Measurements from ENCODE around the gene EFCAB13. TPM values are rescaled to one million over a fixed set of nuclear protein-coding genes. Genes with fewer than 3 reads are reported as not detected.

Gene EFCAB13
- total RNA-seq, 6 experiments from 2014 or later: 0.68 to 7.2 (median 3.2) TPM

DNA sequence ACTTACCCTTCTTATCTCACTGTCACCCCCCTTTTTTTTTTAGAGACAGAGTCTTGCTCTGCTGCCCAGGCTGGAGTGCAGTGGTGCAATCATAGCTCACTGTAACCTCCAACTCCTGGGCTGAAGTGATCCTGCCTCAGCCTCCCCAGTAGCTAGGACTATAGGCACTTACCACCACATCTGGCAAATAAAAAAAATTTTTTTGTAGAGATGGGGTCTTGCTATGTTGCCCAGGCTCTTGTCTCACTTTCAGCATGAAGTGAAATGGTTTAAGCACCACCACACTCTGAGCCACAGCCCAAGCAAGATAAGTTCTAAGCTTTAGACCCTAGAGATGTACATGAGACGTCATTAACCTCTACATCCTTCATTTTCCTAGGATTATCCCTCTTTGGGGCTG lies 34.5 kb upstream of the EFCAB13 start:
- Histone ChIP-seq H3K4me1 (peaks cover 0 to 33% (median 8%) of the 10 kb centered on the region in 4 donors), H3K27me3 (no peaks in the 10 kb centered on the region), H3K27ac (no peak overlapping the region), H3K4me3 (no peak overlapping the region), H3K36me3 (no peaks in the 10 kb centered on the region), H3K9me3 (no peaks in the 10 kb centered on the region)
- ATAC-seq: no peak
- TF ChIP-seq POLR2A (IDR thresholded peaks at IDR 0.05): no peak
- TF ChIP-seq, protein P1, sequence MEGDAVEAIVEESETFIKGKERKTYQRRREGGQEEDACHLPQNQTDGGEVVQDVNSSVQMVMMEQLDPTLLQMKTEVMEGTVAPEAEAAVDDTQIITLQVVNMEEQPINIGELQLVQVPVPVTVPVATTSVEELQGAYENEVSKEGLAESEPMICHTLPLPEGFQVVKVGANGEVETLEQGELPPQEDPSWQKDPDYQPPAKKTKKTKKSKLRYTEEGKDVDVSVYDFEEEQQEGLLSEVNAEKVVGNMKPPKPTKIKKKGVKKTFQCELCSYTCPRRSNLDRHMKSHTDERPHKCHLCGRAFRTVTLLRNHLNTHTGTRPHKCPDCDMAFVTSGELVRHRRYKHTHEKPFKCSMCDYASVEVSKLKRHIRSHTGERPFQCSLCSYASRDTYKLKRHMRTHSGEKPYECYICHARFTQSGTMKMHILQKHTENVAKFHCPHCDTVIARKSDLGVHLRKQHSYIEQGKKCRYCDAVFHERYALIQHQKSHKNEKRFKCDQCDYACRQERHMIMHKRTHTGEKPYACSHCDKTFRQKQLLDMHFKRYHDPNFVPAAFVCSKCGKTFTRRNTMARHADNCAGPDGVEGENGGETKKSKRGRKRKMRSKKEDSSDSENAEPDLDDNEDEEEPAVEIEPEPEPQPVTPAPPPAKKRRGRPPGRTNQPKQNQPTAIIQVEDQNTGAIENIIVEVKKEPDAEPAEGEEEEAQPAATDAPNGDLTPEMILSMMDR (IDR thresholded peaks at IDR 0.05): no peak
- intact Hi-C loops (cut with DNase I): no loop called here
- no peak for DNase-seq
- 100% methylated on average over 1 of the region's 1 CpG for WGBS (ENCODE audit: insufficient coverage, low coverage, low lambda C conversion rate, missing lambda C conversion rate)

DNA sequence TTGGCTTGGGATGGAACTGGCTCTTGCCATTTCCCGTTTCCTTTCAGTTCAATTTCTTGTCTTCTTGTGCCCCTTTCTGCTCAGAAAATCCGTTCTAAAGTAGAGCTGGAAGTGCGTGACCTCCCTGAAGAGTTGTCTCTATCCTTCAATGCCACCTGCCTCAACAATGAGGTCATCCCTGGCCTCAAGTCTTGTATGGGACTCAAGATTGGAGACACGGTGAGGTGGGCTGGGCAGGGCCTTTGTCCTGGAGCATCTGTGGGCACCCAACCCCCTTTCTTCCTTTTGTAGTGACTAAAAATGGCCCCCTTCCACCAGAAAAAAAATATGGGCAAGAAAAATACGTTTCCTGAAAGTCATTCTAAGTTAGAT lies 32.9 kb upstream of the EFCAB13 start:
- DNase-seq (no peak), ATAC-seq (no peak)
- Histone ChIP-seq H3K27ac (peak overlapping the region in 1 of 3 donors; percentile 40), H3K36me3 (no peaks in the 10 kb centered on the region), H3K27me3 (no peaks in the 10 kb centered on the region), H3K9me3 (no peaks in the 10 kb centered on the region), H3K4me3 (no peak overlapping the region), H3K4me1 (peaks cover 0 to 26% (median 8%) of the 10 kb centered on the region in 4 donors)
- 63% methylated on average over 4 of the region's 5 CpGs for WGBS (ENCODE audit: insufficient coverage, low coverage, low lambda C conversion rate, missing lambda C conversion rate)
- TF ChIP-seq, protein P1 (IDR thresholded peaks at IDR 0.05): no peak
- no peak for TF ChIP-seq POLR2A (IDR thresholded peaks at IDR 0.05)
- intact Hi-C loops (cut with DNase I): no loop called here

DNA sequence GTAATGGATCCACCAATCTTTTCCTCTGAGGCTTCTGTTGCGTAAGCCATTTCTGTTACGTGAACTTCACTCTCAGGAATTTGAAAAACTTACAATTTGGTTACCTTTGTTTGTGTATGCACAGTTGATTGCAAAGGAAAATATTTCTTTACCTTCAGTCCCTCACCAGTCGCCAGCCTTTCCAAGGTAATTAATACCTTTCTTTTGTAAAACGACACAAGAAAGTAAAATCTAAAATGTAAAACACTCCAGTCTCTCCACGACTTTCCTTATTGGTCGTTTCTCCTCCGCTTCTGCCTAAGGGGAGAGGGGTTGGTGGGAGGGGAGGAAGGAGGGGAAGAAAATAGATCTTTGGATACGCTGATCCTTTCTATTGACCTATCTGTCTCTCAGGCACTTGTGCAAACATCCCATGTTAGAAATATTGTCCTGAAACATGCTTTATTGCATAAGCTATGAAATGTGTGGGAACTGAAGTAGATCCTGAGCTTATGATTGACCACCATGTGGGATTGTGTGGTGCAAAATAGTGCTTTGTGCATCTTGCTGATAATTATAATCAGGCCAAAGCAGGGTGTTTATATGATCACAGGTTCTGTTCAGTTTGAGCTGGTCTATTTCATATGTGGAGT lies 32.4 kb upstream of the EFCAB13 start:
- no peak for TF ChIP-seq POLR2A (IDR thresholded peaks at IDR 0.05)
- TF ChIP-seq, protein P1 (IDR thresholded peaks at IDR 0.05): no peak
- WGBS (ENCODE audit: insufficient coverage, low coverage, low lambda C conversion rate, missing lambda C conversion rate): 29% methylated on average over 8 of the region's 8 CpGs
- DNase-seq (no peak), ATAC-seq (peak; percentile 13 to 70 (median 41))
- Histone ChIP-seq H3K4me3 (no peak overlapping the region), H3K27me3 (no peaks in the 10 kb centered on the region), H3K9me3 (no peaks in the 10 kb centered on the region), H3K4me1 (peaks cover 0 to 26% (median 8%) of the 10 kb centered on the region in 4 donors), H3K36me3 (no peaks in the 10 kb centered on the region), H3K27ac (peak overlapping the region in 1 of 3 donors; percentile 40)
- intact Hi-C loops (cut with DNase I): no loop called here

DNA sequence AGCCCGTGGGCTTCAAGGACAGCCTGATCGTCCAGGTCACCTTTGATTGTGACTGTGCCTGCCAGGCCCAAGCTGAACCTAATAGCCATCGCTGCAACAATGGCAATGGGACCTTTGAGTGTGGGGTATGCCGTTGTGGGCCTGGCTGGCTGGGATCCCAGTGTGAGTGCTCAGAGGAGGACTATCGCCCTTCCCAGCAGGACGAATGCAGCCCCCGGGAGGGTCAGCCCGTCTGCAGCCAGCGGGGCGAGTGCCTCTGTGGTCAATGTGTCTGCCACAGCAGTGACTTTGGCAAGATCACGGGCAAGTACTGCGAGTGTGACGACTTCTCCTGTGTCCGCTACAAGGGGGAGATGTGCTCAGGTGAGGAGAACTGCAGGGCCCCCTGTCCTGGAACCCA lies 31.5 kb upstream of the EFCAB13 start:
- ATAC-seq: no peak
- Histone ChIP-seq H3K36me3 (no peaks in the 10 kb centered on the region), H3K9me3 (no peaks in the 10 kb centered on the region), H3K4me1 (peaks cover 0 to 26% (median 8%) of the 10 kb centered on the region in 4 donors), H3K27me3 (no peaks in the 10 kb centered on the region), H3K4me3 (no peak overlapping the region), H3K27ac (no peak overlapping the region)
- no CpG with 5 or more reads among the region's 14 CpGs for WGBS (ENCODE audit: insufficient coverage, low coverage, low lambda C conversion rate, missing lambda C conversion rate)
- intact Hi-C loops (cut with DNase I): no loop called here
- no peak for DNase-seq
- TF ChIP-seq, protein P1 (IDR thresholded peaks at IDR 0.05): no peak
- no peak for TF ChIP-seq POLR2A (IDR thresholded peaks at IDR 0.05)

All from right lobe of liver (tissue), 6 donors.